HepG2 (cell line): ENCODE data around the gene PRIMPOL. TPM values are rescaled to one million over a fixed set of nuclear protein-coding genes. Genes with fewer than 3 reads are reported as not detected.

Source experiments
- AFF4 ChIP-seq: sonication (generic); formaldehyde crosslinking; IDR thresholded peaks from 2 replicates; pipeline ENCODE4 v1.4.0; 2020; ENCODE audit warnings: missing genetic modification reagents
- ARID2 ChIP-seq: sonication (generic); formaldehyde crosslinking; IDR thresholded peaks from 2 replicates; pipeline ENCODE4 v1.8.1; 2022; ENCODE audit warnings: mild to moderate bottlenecking, missing genetic modification reagents, borderline replicate concordance
- ATAD3A ChIP-seq: sonication (generic); formaldehyde crosslinking; IDR thresholded peaks from 2 replicates; pipeline ENCODE4 v1.4.0; 2020; ENCODE audit warnings: missing genetic modification reagents
- BCLAF1 ChIP-seq: fragments of 450-650 bp; IDR thresholded peaks from 2 replicates; pipeline ENCODE4 v1.6.1; 2017; ENCODE audit warnings: mild to moderate bottlenecking
- FLYWCH1 ChIP-seq: sonication (generic); formaldehyde crosslinking; IDR thresholded peaks from 2 replicates; pipeline ENCODE4 v1.8.1; 2023; ENCODE audit warnings: mild to moderate bottlenecking, missing genetic modification reagents
- KLF16 ChIP-seq, 2 experiments: sonication (generic) in 1 of 2; formaldehyde crosslinking in 1 of 2; IDR thresholded peaks; 2 replicates each; pipeline versions ENCODE4 v1.6.1 to v1.8.0; 2016 to 2023; ENCODE audit warnings: missing genetic modification reagents in 2 of 2, missing compliant biosample characterization in 1 of 2
- KMT2B ChIP-seq: IDR thresholded peaks from 2 replicates; pipeline ENCODE4 v1.6.1; 2016; ENCODE audit warnings: missing genetic modification reagents, missing compliant biosample characterization
- MAFG ChIP-seq: sonication (generic); formaldehyde crosslinking; IDR thresholded peaks from 2 replicates; pipeline ENCODE4 v1.5.1; 2020; ENCODE audit warnings: mild to moderate bottlenecking, missing genetic modification reagents
- NR2F6 ChIP-seq, 2 experiments: IDR thresholded peaks; 2 replicates each; pipeline ENCODE4 v1.6.1; 2016; ENCODE audit warnings: antibody characterized with exemption in 1 of 2, mild to moderate bottlenecking in 1 of 2
- RBM22 ChIP-seq: fragments of 200-400 bp; formaldehyde crosslinking; optimal IDR thresholded peaks from 2 replicates; pipeline ENCODE3; 2017; ENCODE audit warnings: mild to moderate bottlenecking, low read length, moderate library complexity
- RFX3 ChIP-seq: IDR thresholded peaks from 2 replicates; pipeline ENCODE4 v1.6.1; 2016; ENCODE audit warnings: missing biosample characterization, missing genetic modification reagents
- ZNF564 ChIP-seq: sonication (generic); formaldehyde crosslinking; IDR thresholded peaks from 2 replicates; pipeline ENCODE4 v1.8.1; 2023; ENCODE audit warnings: mild to moderate bottlenecking, missing genetic modification reagents
- ZNF646 ChIP-seq: sonication (generic); formaldehyde crosslinking; IDR thresholded peaks from 2 replicates; pipeline ENCODE4 v1.9.0; 2021; ENCODE audit warnings: mild to moderate bottlenecking, missing genetic modification reagents
- ZNF780A ChIP-seq: sonication (generic); formaldehyde crosslinking; IDR thresholded peaks from 2 replicates; pipeline ENCODE4 v1.8.0; 2022; ENCODE audit warnings: mild to moderate bottlenecking, missing genetic modification reagents, moderate library complexity
- ZNF781 ChIP-seq: sonication (generic); formaldehyde crosslinking; IDR thresholded peaks from 2 replicates; pipeline ENCODE4 v1.5.1; 2020; ENCODE audit warnings: borderline replicate concordance, mild to moderate bottlenecking, missing genetic modification reagents; ENCODE audit errors: not compliant biosample characterization
- polyA plus RNA-seq, 8 experiments: library from polyadenylated mRNA; depleted of rRNA in 3 of 8; stranded (reverse) in 7 of 8; unstranded in 1 of 8; fragments of >200 nt; fragmentation: Illumina TruSeq in 4 of 8; extraction: Trizol in 4 of 8; gene quantifications; 2 replicates each; pipeline versions ENCODE4 v1.2.1 to v1.2.3, GENCODE V29; 2011 to 2016; ENCODE audit warnings: low read depth in 4 of 8, missing spikeins in 1 of 8, mixed read lengths in 1 of 8; ENCODE audit not compliant: insufficient read depth in 1 of 8
- total RNA-seq, 5 experiments: library from RNA; depleted of rRNA; stranded (reverse); fragments of >200 nt; fragmentation: Illumina TruSeq; extraction: Trizol; gene quantifications; 2 replicates each; pipeline ENCODE4 v1.2.3, GENCODE V29; 2016; ENCODE audit warnings: low read depth in 1 of 5

The PRIMPOL gene
- total and polyA plus RNA-seq, 2 of the 13 experiments (the other 11 are each of a cell fraction or from before 2014, with no cell fraction given): 7.3 to 11.0 TPM

GRCh38 chr4:184733654-184734524, 84.4 kb downstream of the PRIMPOL start, which contains the start of gene CENPU (continued):
- peak; percentile 59 for TF ChIP-seq ZNF564
- peak; percentile 45 to 96; a peak in 2 of 4 replicates for TF ChIP-seq KLF16 (CRISPR knock-in tag; IDR thresholded peaks at IDR 0.05)
- no peak for TF ChIP-seq RFX3
- TF ChIP-seq AFF4 (CRISPR knock-in tag): no peak
- TF ChIP-seq MAFG (CRISPR knock-in tag): no peak
- TF ChIP-seq ZNF781 (CRISPR knock-in tag): peak; percentile 93
- peak; percentile 98; the same call in 1 of the 2 replicates for TF ChIP-seq ARID2 (CRISPR knock-in tag)
- TF ChIP-seq BCLAF1: no peak
- peak; percentile 25; the same call in 1 of the 2 replicates for TF ChIP-seq NR2F6 (IDR thresholded peaks at IDR 0.05)
- TF ChIP-seq NR2F6 (CRISPR knock-in tag; IDR thresholded peaks at IDR 0.05): peak; percentile 47; the same call in 1 of the 2 replicates
- no peak for TF ChIP-seq ZNF646 (CRISPR knock-in tag)
- 0 out of 2 replicates have a peak, but pooled peaks have one; percentile 30 for TF ChIP-seq FLYWCH1 (CRISPR knock-in tag)
- peak; percentile 97 for TF ChIP-seq KMT2B
- TF ChIP-seq RBM22: no peak
- no peak for TF ChIP-seq ATAD3A (CRISPR knock-in tag)
- peak; percentile 44; the same call in 1 of the 2 replicates for TF ChIP-seq ZNF780A (CRISPR knock-in tag)
